HG03039 (cell line): ENCODE results near the gene RHBDF2.
"Not testable (repeated sequence)": the region's sequence is repeated elsewhere in the genome, so short reads cannot be mapped to it uniquely, and the experiment has no call there.

ENCODE experiments used
- ATAC-seq: cut with Tn5 transposase; IDR thresholded peaks from one replicate; pipeline ENCODE4 v1.9.1; 2021; ENCODE audit warnings: mild to moderate bottlenecking, moderate library complexity; ENCODE audit not compliant: unreplicated experiment

The RHBDF2 gene

GRCh38 chr17:76538281-76538931 lies 37.2 kb upstream of the RHBDF2 start:
- ATAC-seq: no peak

GRCh38 chr17:76537578-76538280 lies 36.5 kb upstream of the RHBDF2 start, which contains the start of gene CYGB:
Gene CYGB, minus strand, starts transcription at chr17:76537709. Its CDS starts 167 bp downstream, at chr17:76537542.
- no peak for ATAC-seq

- no peak for ATAC-seq
Measured at GRCh38 chr17:76537288-76537577, 36.0 kb upstream of the RHBDF2 start.

GRCh38 chr17:76536511-76537287 lies 35.5 kb upstream of the RHBDF2 start:
- no peak for ATAC-seq

- ATAC-seq: no peak
Measured at GRCh38 chr17:76535788-76536510, 34.7 kb upstream of the RHBDF2 start.

GRCh38 chr17:76534831-76535732 lies 33.9 kb upstream of the RHBDF2 start:
- no peak for ATAC-seq

GRCh38 chr17:76533640-76534359 lies 32.6 kb upstream of the RHBDF2 start:
- ATAC-seq: not testable (repeated sequence)

GRCh38 chr17:76532072-76532651 lies 30.9 kb upstream of the RHBDF2 start:
- ATAC-seq: no peak

- no peak for ATAC-seq
Measured at GRCh38 chr17:76531486-76532038, 30.3 kb upstream of the RHBDF2 start.

GRCh38 chr17:76530811-76531485 lies 29.7 kb upstream of the RHBDF2 start:
- ATAC-seq: no peak

GRCh38 chr17:76530095-76530723 lies 29.0 kb upstream of the RHBDF2 start:
- ATAC-seq: no peak

- no peak for ATAC-seq
Measured at GRCh38 chr17:76529224-76530094, 28.2 kb upstream of the RHBDF2 start.

- no peak for ATAC-seq
Measured at GRCh38 chr17:76528528-76529223, 27.5 kb upstream of the RHBDF2 start.

- ATAC-seq: no peak
Measured at GRCh38 chr17:76528156-76528527, 26.9 kb upstream of the RHBDF2 start.

GRCh38 chr17:76527430-76528111 lies 26.3 kb upstream of the RHBDF2 start:
- ATAC-seq: no peak

GRCh38 chr17:76527016-76527415 lies 25.8 kb upstream of the RHBDF2 start:
- not testable (repeated sequence) for ATAC-seq
